Esophagus muscularis mucosa (tissue), 3 donors: Measurements from ENCODE around the gene MALL.

Experiments
- POLR2A ChIP-seq: fragments of 450-650 bp; IDR thresholded peaks from one replicate; pipeline ENCODE4 v1.6.1; 2017; ENCODE audit warnings: antibody characterized with exemption, moderate library complexity, mild to moderate bottlenecking, low read depth
- TF ChIP-seq, protein P1 (sequence below), 3 experiments: fragments of 200-600 bp in 2 of 3; fragments of 450-650 bp in 1 of 3; sonication (generic) in 2 of 3; IDR thresholded peaks; one replicate each; pipeline ENCODE4 v1.5.1; 2017 to 2019; ENCODE audit warnings: antibody characterized with exemption in 3 of 3, mild to moderate bottlenecking in 2 of 3, moderate library complexity in 1 of 3

DNA sequence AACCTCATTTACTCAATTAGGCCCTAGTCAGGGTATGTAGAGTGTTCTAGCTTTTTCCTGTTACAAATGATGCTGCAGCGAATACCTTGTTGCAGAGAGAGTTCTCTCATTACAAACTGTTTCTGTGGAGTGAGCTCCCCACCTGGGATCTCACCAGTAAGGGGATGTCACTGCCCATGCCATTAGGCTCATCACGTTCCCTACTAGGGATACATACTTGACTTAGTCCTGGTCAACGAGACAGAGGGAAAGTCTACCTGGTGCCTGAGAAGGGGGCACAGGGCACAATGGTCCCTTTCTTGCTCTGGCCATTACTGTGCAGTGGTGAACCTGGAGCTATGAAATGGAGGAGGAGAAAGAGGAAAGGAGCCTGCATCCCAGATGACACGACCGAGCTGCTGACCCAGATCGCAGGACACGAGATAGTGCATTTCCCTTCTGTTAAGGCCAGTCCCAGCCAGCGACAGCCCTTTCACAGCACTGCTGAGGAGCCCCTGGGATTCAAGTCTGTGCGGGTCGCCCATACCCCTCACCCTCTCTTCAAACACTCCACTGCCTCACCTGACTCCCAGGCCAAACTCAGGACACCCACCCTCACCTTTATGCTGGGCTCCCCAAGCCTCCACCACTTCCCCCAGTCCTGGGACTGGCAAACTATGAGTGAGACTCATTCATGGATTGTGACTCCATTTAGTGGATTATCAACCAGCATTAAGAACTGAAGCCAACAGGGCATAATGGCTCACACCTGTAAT lies 16.0 kb downstream of the MALL start:
- TF ChIP-seq, protein P1, sequence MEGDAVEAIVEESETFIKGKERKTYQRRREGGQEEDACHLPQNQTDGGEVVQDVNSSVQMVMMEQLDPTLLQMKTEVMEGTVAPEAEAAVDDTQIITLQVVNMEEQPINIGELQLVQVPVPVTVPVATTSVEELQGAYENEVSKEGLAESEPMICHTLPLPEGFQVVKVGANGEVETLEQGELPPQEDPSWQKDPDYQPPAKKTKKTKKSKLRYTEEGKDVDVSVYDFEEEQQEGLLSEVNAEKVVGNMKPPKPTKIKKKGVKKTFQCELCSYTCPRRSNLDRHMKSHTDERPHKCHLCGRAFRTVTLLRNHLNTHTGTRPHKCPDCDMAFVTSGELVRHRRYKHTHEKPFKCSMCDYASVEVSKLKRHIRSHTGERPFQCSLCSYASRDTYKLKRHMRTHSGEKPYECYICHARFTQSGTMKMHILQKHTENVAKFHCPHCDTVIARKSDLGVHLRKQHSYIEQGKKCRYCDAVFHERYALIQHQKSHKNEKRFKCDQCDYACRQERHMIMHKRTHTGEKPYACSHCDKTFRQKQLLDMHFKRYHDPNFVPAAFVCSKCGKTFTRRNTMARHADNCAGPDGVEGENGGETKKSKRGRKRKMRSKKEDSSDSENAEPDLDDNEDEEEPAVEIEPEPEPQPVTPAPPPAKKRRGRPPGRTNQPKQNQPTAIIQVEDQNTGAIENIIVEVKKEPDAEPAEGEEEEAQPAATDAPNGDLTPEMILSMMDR (IDR thresholded peaks at IDR 0.05) = no peak
- TF ChIP-seq POLR2A = no peak
